Body of pancreas (tissue), 4 donors: ENCODE results near the gene TRERF1.

Source experiments
- CTCF ChIP-seq, 7 experiments: fragments of 450-650 bp in 4 of 7; fragments of 200-600 bp in 3 of 7; sonication (generic) in 3 of 7; IDR thresholded peaks; one replicate each; pipeline ENCODE4 v1.5.1; 2016 to 2019; ENCODE audit warnings: antibody characterized with exemption in 7 of 7
- POLR2A ChIP-seq, 3 donors: fragments of 450-650 bp; IDR thresholded peaks; one replicate each; pipeline ENCODE4 v1.6.1; 2016; ENCODE audit warnings: antibody characterized with exemption in 3 of 3, mild to moderate bottlenecking in 2 of 3

DNA sequence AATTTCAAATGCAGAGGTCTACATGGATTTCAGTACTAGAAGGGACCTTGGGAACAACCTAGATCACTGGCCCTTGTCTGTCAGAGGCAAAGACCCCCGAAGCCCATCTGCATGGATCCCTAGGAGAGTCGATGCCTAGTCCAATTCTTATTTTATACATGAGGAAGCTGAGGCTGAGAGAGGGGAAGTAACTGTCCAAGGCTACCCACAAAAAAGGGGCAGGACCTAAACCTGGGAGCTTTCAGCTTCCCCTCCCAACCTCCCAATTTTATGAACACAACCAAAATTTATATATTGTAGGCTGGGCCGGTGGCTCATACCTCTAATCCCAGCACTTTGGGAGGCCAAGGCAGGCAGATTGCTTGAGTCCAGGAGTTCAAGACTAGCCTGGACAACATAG is 73.2 kb downstream of the TRERF1 start:
- TF ChIP-seq CTCF (IDR thresholded peaks at IDR 0.05) (no peak), POLR2A (IDR thresholded peaks at IDR 0.05) (no peak)
